SK-N-SH (cell line): ENCODE data around the gene SNURF. TPM values are rescaled to one million over a fixed set of nuclear protein-coding genes. Genes with fewer than 3 reads are reported as not detected.
A peak's percentile ranks its signal among the peaks of the same experiment; 100 is the strongest.

ENCODE experiments used
- CTCF ChIA-PET: fragments of 300-600, 350-600 bp; formaldehyde crosslinking; extraction: SDS; loops from one replicate; lab custom pipeline; 2021; lab: Yijun Ruan, JAX
- POLR2A ChIA-PET: fragments of 350-600 bp; sonication (Branson Sonifier 250); formaldehyde crosslinking; extraction: SDS; loops from one replicate; lab custom pipeline; 2020; ENCODE audit warnings: antibody characterized with exemption, inconsistent platforms; lab: Yijun Ruan, JAX
- DNase-seq: peaks from one replicate; pipeline ENCODE4 v3.0.0; 2012
- H2AFZ ChIP-seq: fragments of 200-600 bp; sonication (generic); 2 replicates; pipeline ENCODE4 v1.8.1; 2016; ENCODE audit warnings: antibody characterized with exemption, mild to moderate bottlenecking, low read depth
- H3F3A ChIP-seq: fragments of 200-600 bp; sonication (generic); replicated peaks from 2 replicates; pipeline ENCODE3; 2016; ENCODE audit warnings: antibody characterized with exemption, mild to moderate bottlenecking; ENCODE audit not compliant: insufficient read depth
- H3K27ac ChIP-seq, 2 experiments: fragments of 200-500 bp in 1 of 2; fragments of 200-600 bp in 1 of 2; sonication (Bioruptor generic) in 1 of 2; sonication (generic), shearing (Covaris generic) in 1 of 2; 2 replicates each; pipeline versions ENCODE4 v1.5.1 to v1.6.1; 2014 to 2016; ENCODE audit warnings: low read depth in 2 of 2, inconsistent platforms in 1 of 2, low read length in 1 of 2, mild to moderate bottlenecking in 1 of 2, mixed read lengths in 1 of 2
- H3K27me3 ChIP-seq: fragments of 200-600 bp; sonication (generic), shearing (Covaris generic); 2 replicates; pipeline ENCODE4 v1.6.1; 2016; ENCODE audit warnings: mixed run types; ENCODE audit not compliant: insufficient read depth
- H3K36me3 ChIP-seq, 2 experiments: fragments of 200-500 bp in 1 of 2; fragments of 200-600 bp in 1 of 2; sonication (Bioruptor generic) in 1 of 2; sonication (generic) in 1 of 2; replicated peaks in 1 of 2; 2 replicates each; pipeline versions ENCODE3 to v1.5.1; 2014 to 2016; ENCODE audit warnings: low read length in 1 of 2, mild to moderate bottlenecking in 1 of 2; ENCODE audit not compliant: insufficient read depth in 2 of 2, control insufficient read depth in 1 of 2
- H3K4me1 ChIP-seq, 2 experiments: fragments of 200-500 bp in 1 of 2; fragments of 200-600 bp in 1 of 2; sonication (Bioruptor generic) in 1 of 2; sonication (generic), shearing (Covaris generic) in 1 of 2; 2 replicates each; pipeline versions ENCODE4 v1.5.1 to v1.6.1; 2014 to 2016; ENCODE audit warnings: low read depth in 1 of 2, low read length in 1 of 2, mixed run types in 1 of 2; ENCODE audit not compliant: insufficient read depth in 2 of 2, control insufficient read depth in 1 of 2
- H3K4me2 ChIP-seq: fragments of 200-600 bp; sonication (generic), shearing (Covaris generic); 2 replicates; pipeline ENCODE4 v1.6.1; 2017; ENCODE audit warnings: mixed run types
- H3K4me3 ChIP-seq, 2 experiments: fragments of 200-500 bp in 1 of 2; fragments of 200-600 bp in 1 of 2; sonication (Bioruptor generic) in 1 of 2; sonication (generic), shearing (Covaris generic) in 1 of 2; 2 replicates each; pipeline versions ENCODE4 v1.5.1 to v1.8.1; 2014 to 2016; ENCODE audit warnings: low read depth in 2 of 2, inconsistent platforms in 1 of 2, low read length in 1 of 2, mild to moderate bottlenecking in 1 of 2, mixed read lengths in 1 of 2, moderate library complexity in 1 of 2
- H3K79me2 ChIP-seq: fragments of 200-600 bp; sonication (generic); 2 replicates; pipeline ENCODE4 v1.8.1; 2017; ENCODE audit warnings: mild to moderate bottlenecking; ENCODE audit not compliant: insufficient read depth
- H3K9ac ChIP-seq: fragments of 200-600 bp; sonication (generic); 2 replicates; pipeline ENCODE4 v1.6.1; 2017; ENCODE audit warnings: mixed run types
- H3K9me2 ChIP-seq: fragments of 200-600 bp; sonication (generic); 2 replicates; pipeline ENCODE4 v1.6.1; 2017; ENCODE audit warnings: mixed run types
- H3K9me3 ChIP-seq: fragments of 200-600 bp; sonication (generic); 2 replicates; pipeline ENCODE4 v1.6.1; 2017; ENCODE audit warnings: mixed run types, mild to moderate bottlenecking, moderate library complexity
- H4K20me1 ChIP-seq: fragments of 200-600 bp; sonication (generic); 2 replicates; pipeline ENCODE4 v1.6.1; 2017; ENCODE audit warnings: mild to moderate bottlenecking, mixed run types; ENCODE audit not compliant: insufficient read depth
- CHD2 ChIP-seq: fragments of 150-350 bp; IDR thresholded peaks from 2 replicates; pipeline ENCODE4 v1.6.1; 2018; ENCODE audit warnings: low read length; ENCODE audit not compliant: partially characterized antibody
- EP300 ChIP-seq, 2 experiments: IDR thresholded peaks; 2 replicates each; pipeline versions ENCODE4 v1.4.0 to v1.6.1; 2012; ENCODE audit warnings: borderline replicate concordance in 1 of 2, low read depth in 1 of 2, low read length in 1 of 2
- EZH2phosphoT487 ChIP-seq: fragments of 200-600 bp; sonication (generic); IDR thresholded peaks from 2 replicates; pipeline ENCODE4 v1.6.1; 2017; ENCODE audit warnings: low read depth, mixed run types, mild to moderate bottlenecking, antibody characterized with exemption, moderate library complexity, borderline replicate concordance
- FOXJ3 ChIP-seq: sonication (generic); formaldehyde crosslinking; IDR thresholded peaks from 2 replicates; pipeline ENCODE4 v1.5.1; 2020; ENCODE audit warnings: mild to moderate bottlenecking, missing genetic modification reagents
- GABPA ChIP-seq: IDR thresholded peaks from 2 replicates; pipeline ENCODE4 v1.4.0; 2012; ENCODE audit warnings: low read depth, mild to moderate bottlenecking
- GATA2 ChIP-seq: sonication (generic); formaldehyde crosslinking; IDR thresholded peaks from 2 replicates; pipeline ENCODE4 v1.5.0; 2020; ENCODE audit warnings: mild to moderate bottlenecking, missing genetic modification reagents
- MXI1 ChIP-seq: IDR thresholded peaks from 2 replicates; pipeline ENCODE4 v1.6.1; 2012; ENCODE audit warnings: mild to moderate bottlenecking, low read depth, low read length, improper control_type of control experiment
- NFIC ChIP-seq: IDR thresholded peaks from 2 replicates; pipeline ENCODE4 v1.4.0; 2012; ENCODE audit warnings: borderline replicate concordance
- NRF1 ChIP-seq: IDR thresholded peaks from 2 replicates; pipeline ENCODE4 v1.6.1; 2012; ENCODE audit warnings: low read depth, mild to moderate bottlenecking, low read length
- POLR2AphosphoS5 ChIP-seq: IDR thresholded peaks from 2 replicates; pipeline ENCODE4 v1.6.1; 2012; ENCODE audit warnings: low read depth, low read length
- SMC3 ChIP-seq: IDR thresholded peaks from 2 replicates; pipeline ENCODE4 v1.6.1; 2012; ENCODE audit warnings: low read depth, low read length, improper control_type of control experiment
- TAF1 ChIP-seq: IDR thresholded peaks from 2 replicates; pipeline ENCODE4 v1.6.1; 2012; ENCODE audit warnings: low read depth, mild to moderate bottlenecking, low read length, moderate library complexity, borderline replicate concordance
- TCF12 ChIP-seq: IDR thresholded peaks from 2 replicates; pipeline ENCODE4 v1.4.0; 2012
- USF1 ChIP-seq: IDR thresholded peaks from 2 replicates; pipeline ENCODE4 v1.4.0; 2012; ENCODE audit warnings: low read depth, borderline replicate concordance
- YY1 ChIP-seq: IDR thresholded peaks from 2 replicates; pipeline ENCODE4 v1.4.0; 2012; ENCODE audit warnings: low read depth, mild to moderate bottlenecking
- WGBS: methylation state at CpG from one replicate; pipeline ENCODE4 v1.1.6; 2017; ENCODE audit warnings: low lambda C conversion rate; 5-methylcytosine and 5-hydroxymethylcytosine counted together
- polyA plus RNA-seq, 3 experiments: library from polyadenylated mRNA; depleted of rRNA; stranded (reverse); fragments of >200 nt; gene quantifications; 2 replicates each; pipeline ENCODE4 v1.2.3, GENCODE V29; 2012
- TF ChIP-seq, protein P1 (sequence below): IDR thresholded peaks from 2 replicates; pipeline ENCODE4 v1.4.0; 2012; ENCODE audit warnings: low read depth
- TF ChIP-seq, protein P2 (sequence below): IDR thresholded peaks from 2 replicates; pipeline ENCODE4; 2012

SNURF gene
- polyA plus RNA-seq, 1 of the 3 experiments (the other 2 are of a cell fraction), result 16.0 TPM

DNA sequence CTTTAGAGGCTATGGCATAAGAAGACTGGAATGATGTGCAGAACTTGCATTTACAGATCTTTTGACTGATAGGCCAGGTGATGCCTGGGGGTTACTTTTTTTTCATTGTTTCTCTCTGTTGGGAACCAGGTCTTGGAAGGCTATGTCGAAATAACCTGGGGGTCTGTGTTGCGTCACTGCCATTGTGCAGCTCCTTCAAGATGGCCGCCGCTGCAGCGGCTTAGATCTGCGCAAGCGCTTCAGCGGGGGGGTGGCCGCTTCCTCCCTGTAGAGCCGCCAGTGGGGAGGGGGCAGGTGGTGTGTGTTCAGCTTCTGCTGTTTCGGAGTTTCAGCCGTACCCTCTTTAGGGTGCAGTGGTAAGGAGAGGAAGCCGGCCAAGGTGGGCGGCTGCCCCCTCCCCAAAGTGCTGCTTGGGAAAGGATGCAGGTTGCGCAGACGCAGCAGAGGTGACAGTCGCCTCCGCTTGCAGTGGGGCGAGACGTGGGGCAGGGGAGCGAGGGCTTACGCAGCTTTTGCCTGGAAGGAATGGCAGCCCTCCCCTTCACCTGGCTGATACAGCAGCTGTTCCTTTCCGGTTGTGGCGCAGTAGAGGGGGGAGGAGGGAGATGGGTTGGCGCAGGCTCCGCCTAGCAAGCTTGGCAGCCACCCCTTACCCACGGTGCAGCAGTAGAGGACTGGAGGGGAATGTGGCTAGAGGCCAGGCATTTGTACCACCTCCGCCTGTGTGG, 1.5 kb downstream of the SNURF start:
- Histone ChIP-seq H3K9me3 (no peaks in the 10 kb centered on the region), H2AFZ (peak overlapping the region; percentile 84; the same call in 1 of the 2 replicates), H3K27ac (peak overlapping the region; percentile 78 to 96), H3K9ac (peak overlapping the region; percentile 76), H4K20me1 (peaks cover 12% of the 10 kb centered on the region; the same call in 1 of the 2 replicates), H3K4me2 (peak overlapping the region; percentile 68), H3K27me3 (no peaks in the 10 kb centered on the region), H3F3A (peaks cover 8% of the 10 kb centered on the region), H3K9me2 (no peaks in the 10 kb centered on the region), H3K4me1 (peaks cover 0 to 3% of the 10 kb centered on the region in 2 experiments; a peak in 2 of 4 replicates), H3K4me3 (peak overlapping the region; percentile 70 to 73), H3K36me3 (peaks cover 0 to 9% of the 10 kb centered on the region in 2 experiments), H3K79me2 (peaks cover 61% of the 10 kb centered on the region)
- ChIA-PET POLR2A (interaction anchor here (0.6 kb wide), 1 partner anchor 11 kb away, joined by 8 read pairs; no protein-coding TSS in a partner anchor), CTCF (no interaction called here)
- WGBS, result 6% methylated on average over 12 of the region's 28 CpGs
- TF ChIP-seq POLR2AphosphoS5, result no peak
- TF ChIP-seq TCF12, result peak; percentile 37; the same call in 1 of the 2 replicates
- 0 out of 2 replicates have a peak, but pooled peaks have one; percentile 12 for TF ChIP-seq GATA2 (CRISPR knock-in tag)
- TF ChIP-seq, protein P1, sequence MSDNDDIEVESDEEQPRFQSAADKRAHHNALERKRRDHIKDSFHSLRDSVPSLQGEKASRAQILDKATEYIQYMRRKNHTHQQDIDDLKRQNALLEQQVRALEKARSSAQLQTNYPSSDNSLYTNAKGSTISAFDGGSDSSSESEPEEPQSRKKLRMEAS, result 0 out of 2 replicates have a peak, but pooled peaks have one; percentile 8
- TF ChIP-seq EP300 (IDR thresholded peaks at IDR 0.05; ENCODE audit: borderline replicate concordance in 1 of 2, low read depth in 1 of 2, low read length in 1 of 2), result peak in 1 of 2 experiments; percentile 28; a peak in 1 of 4 replicates
- TF ChIP-seq TAF1, result peak; percentile 62
- 0 out of 2 replicates have a peak, but pooled peaks have one; percentile 17 for TF ChIP-seq GABPA
- no peak for TF ChIP-seq SMC3
- TF ChIP-seq YY1, result peak; percentile 87
- TF ChIP-seq NRF1, result peak; percentile 62
- TF ChIP-seq CHD2, result peak; percentile 34
- TF ChIP-seq EZH2phosphoT487, result no peak
- TF ChIP-seq, protein P2, sequence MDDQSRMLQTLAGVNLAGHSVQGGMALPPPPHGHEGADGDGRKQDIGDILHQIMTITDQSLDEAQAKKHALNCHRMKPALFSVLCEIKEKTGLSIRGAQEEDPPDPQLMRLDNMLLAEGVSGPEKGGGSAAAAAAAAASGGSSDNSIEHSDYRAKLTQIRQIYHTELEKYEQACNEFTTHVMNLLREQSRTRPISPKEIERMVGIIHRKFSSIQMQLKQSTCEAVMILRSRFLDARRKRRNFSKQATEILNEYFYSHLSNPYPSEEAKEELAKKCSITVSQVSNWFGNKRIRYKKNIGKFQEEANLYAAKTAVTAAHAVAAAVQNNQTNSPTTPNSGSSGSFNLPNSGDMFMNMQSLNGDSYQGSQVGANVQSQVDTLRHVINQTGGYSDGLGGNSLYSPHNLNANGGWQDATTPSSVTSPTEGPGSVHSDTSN, result no peak
- TF ChIP-seq USF1, result no peak
- peak; percentile 80 for TF ChIP-seq MXI1
- peak; percentile 40; the same call in 1 of the 2 replicates for TF ChIP-seq NFIC
- TF ChIP-seq FOXJ3 (CRISPR knock-in tag), result no peak; the same call in 1 of the 2 replicates
- DNase-seq, result peak; percentile 79
